GM12874 (cell line): ENCODE results near the gene CLDN3.

Experiments
- CTCF ChIP-seq: IDR thresholded peaks from 2 replicates; pipeline ENCODE4 v1.5.1; 2011; ENCODE audit warnings: low read depth, mild to moderate bottlenecking, control low read depth, low read length, moderate library complexity; ENCODE audit not compliant: insufficient read depth

Gene CLDN3

GRCh38 chr7:73741600-73741999, 28.5 kb downstream of the CLDN3 start:
- no peak for TF ChIP-seq CTCF

- TF ChIP-seq CTCF, result no peak
Measured at GRCh38 chr7:73740771-73741170, 29.3 kb downstream of the CLDN3 start.

DNA sequence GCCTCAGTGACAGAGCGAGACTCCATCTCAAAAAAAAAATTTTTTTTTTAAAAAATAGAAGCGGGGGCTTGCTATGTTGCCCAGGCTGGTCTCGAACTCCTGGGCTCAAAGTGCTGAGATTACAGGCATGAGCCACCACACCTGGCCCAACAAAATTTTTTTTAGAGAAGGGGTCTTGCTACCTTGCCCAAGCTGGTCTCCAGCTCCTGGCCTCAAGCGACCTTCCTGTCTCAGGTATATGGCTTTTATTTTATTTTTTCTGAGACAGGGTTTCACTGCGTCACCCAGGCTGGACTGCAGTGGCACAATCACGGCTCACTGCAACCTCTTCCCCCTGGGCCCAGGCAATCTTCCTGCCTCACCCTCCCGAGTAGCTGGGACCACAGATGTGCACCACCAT, 29.9 kb downstream of the CLDN3 start:
- no peak for TF ChIP-seq CTCF

GRCh38 chr7:73739387-73739767, 30.7 kb downstream of the CLDN3 start:
- TF ChIP-seq CTCF, result no peak

- no peak for TF ChIP-seq CTCF
Measured at GRCh38 chr7:73738612-73739386, 31.3 kb downstream of the CLDN3 start, which contains the start of gene ABHD11. TSS of gene ABHD11 (minus strand) at chr7:73738802. CDS start at chr7:73738770, 32 bp downstream.

DNA sequence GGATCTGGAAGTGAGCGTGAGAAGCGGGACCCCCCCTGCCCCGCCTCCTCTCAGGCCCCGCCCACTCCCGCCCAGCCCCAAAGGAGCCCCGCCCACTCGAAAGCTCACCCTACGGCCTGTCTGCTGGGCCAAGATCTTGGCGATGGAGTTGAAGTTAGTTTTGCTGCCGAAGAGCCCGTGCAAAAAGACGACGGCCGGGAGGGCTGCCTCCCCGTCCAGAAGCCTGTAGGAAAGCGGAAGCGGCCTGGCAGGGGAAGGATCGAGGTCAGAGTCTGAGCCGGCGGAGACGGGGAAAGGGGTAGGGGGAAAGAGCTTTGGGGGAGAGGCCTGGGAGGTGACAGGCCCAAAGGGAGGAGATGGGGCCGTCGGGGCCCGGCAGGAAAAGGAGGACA, 31.9 kb downstream of the CLDN3 start:
- no peak for TF ChIP-seq CTCF

DNA sequence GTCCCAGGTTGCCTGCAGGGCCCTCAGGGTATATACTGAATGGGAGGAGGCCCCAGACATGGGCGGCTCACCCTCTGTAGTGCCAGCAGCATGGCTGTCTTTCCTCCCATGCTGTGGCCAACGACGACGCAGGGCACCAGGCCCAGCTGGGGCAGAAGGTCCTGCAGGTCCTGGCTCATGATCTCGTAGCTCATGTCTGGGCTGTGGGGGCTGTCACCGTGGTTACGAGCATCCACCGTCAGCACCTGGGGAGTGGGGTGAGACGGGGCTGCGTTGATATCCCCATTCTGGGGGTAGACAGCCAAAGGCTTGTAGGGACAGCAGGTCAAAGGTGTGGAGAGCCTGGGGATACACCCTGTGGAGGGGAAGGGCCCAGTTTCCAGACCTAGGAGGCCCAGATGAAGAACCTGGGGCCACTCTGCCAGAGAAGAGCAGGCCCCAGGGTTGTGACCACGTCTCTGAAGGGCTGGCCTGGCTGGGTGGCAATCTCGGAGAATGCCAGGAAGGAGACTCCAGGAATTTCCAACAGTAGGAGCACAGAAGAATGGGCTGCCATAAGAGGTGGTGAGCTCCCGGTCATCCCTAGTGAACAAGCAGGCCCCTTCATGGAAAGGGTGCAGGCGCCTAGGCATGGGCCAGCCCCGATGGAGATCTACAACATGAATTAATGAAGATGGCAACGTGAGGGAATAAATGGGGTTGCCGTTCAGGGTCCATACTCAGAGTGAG, 32.4 kb downstream of the CLDN3 start:
- no peak for TF ChIP-seq CTCF
